PC-9 (cell line): Measurements from ENCODE around the gene SEMG1. TPM values are rescaled to one million over a fixed set of nuclear protein-coding genes. Genes with fewer than 3 reads are reported as not detected.
A peak's percentile ranks its signal among the peaks of the same experiment; 100 is the strongest.

ENCODE experiments used
- BruUV-seq: library from RNA; stranded (reverse); fragments of 400-500 nt; replicated peaks from 2 replicates; lab custom pipeline; 2021; lab: Mats Ljungman, UMichigan
- CTCF ChIA-PET: fragments of 300-600 bp; sonication (Branson Sonifier 250); formaldehyde crosslinking; loops from one replicate; lab custom pipeline; 2022; ENCODE audit warnings: antibody characterized with exemption; lab: Charles Lee
- POLR2A ChIA-PET: fragments of 300-600 bp; sonication (Branson Sonifier 250); formaldehyde crosslinking; loops from one replicate; lab custom pipeline; 2022; ENCODE audit warnings: antibody characterized with exemption; ENCODE audit not compliant: unreplicated experiment; lab: Charles Lee
- DNase-seq, 2 experiments: peaks; one replicate each; pipeline versions ENCODE4 v3.0.0 to v3.0.0-alpha.2; 2015 to 2022; ENCODE audit warnings: mixed read lengths in 1 of 2
- H2AFZ ChIP-seq: fragments of 200-600 bp; sonication (generic); 2 replicates; pipeline ENCODE4 v1.8.1; 2017; ENCODE audit warnings: antibody characterized with exemption
- H3F3A ChIP-seq: fragments of 200-600 bp; sonication (generic); 2 replicates; pipeline ENCODE4 v1.8.1; 2017; ENCODE audit warnings: antibody characterized with exemption, mild to moderate bottlenecking, low read depth; ENCODE audit not compliant: insufficient read depth
- H3K27ac ChIP-seq: fragments of 200-600 bp; sonication (generic); 2 replicates; pipeline ENCODE4 v1.6.1; 2016; ENCODE audit warnings: mixed run types
- H3K27me3 ChIP-seq: fragments of 200-600 bp; sonication (generic); 2 replicates; pipeline ENCODE4 v1.6.1; 2016; ENCODE audit warnings: low read depth, mixed run types; ENCODE audit not compliant: insufficient read depth
- H3K36me3 ChIP-seq: fragments of 200-600 bp; sonication (generic); 2 replicates; pipeline ENCODE4 v1.6.1; 2016; ENCODE audit warnings: low read depth, mixed run types
- H3K4me1 ChIP-seq: fragments of 200-600 bp; sonication (generic); replicated peaks from 2 replicates; pipeline ENCODE4 v1.6.1; 2016; ENCODE audit warnings: mixed run types; ENCODE audit not compliant: insufficient read depth
- H3K4me2 ChIP-seq: fragments of 200-600 bp; sonication (generic); 2 replicates; pipeline ENCODE4 v1.6.1; 2017; ENCODE audit warnings: mixed run types
- H3K4me3 ChIP-seq: fragments of 200-600 bp; sonication (generic); 2 replicates; pipeline ENCODE4 v1.6.1; 2016; ENCODE audit warnings: mixed run types
- H3K79me2 ChIP-seq: fragments of 200-600 bp; sonication (generic); 2 replicates; pipeline ENCODE4 v1.6.1; 2017; ENCODE audit warnings: low read depth, mixed run types
- H3K9me2 ChIP-seq: fragments of 200-600 bp; sonication (generic); 2 replicates; pipeline ENCODE4 v1.8.1; 2017; ENCODE audit warnings: mild to moderate bottlenecking; ENCODE audit not compliant: insufficient read depth
- H3K9me3 ChIP-seq: fragments of 200-600 bp; sonication (generic); 2 replicates; pipeline ENCODE4 v1.8.1; 2016; ENCODE audit warnings: low read depth; ENCODE audit not compliant: insufficient read depth
- H4K20me1 ChIP-seq: fragments of 200-600 bp; sonication (generic); 2 replicates; pipeline ENCODE4 v1.8.1; 2017; ENCODE audit not compliant: insufficient read depth
- EZH2 ChIP-seq: fragments of 200-600 bp; sonication (generic); IDR thresholded peaks from 2 replicates; pipeline ENCODE4 v1.8.0; 2017; ENCODE audit warnings: antibody characterized with exemption, low read depth
- intact Hi-C: fragments of 100-400 bp; cut with micrococcal nuclease; formaldehyde crosslinking; loops from one replicate; pipeline ENCODE4 v1.10.0; 2022; ENCODE audit not compliant: unreplicated experiment
- total RNA-seq: library from RNA; stranded (reverse); gene quantifications from 2 replicates; pipeline ENCODE4 v1.2.3, GENCODE V29; 2021
- TF ChIP-seq, protein P1 (sequence below): fragments of 200-600 bp; sonication (generic); conservative IDR thresholded peaks from 2 replicates; pipeline ENCODE4 v1.6.1; 2017; ENCODE audit warnings: mixed run types, antibody characterized with exemption, mild to moderate bottlenecking, moderate library complexity

SEMG1 gene
- total RNA-seq, 1 experiment from 2014 or later = not detected

- H3K27me3 ChIP-seq = no peaks in the 10 kb centered on the region
- no TSS peak for BruUV-seq
- H3K4me2 ChIP-seq = no peak overlapping the region
- no peaks in the 10 kb centered on the region for H4K20me1 ChIP-seq
- H3K27ac ChIP-seq = no peak overlapping the region
- H3K36me3 ChIP-seq = no peaks in the 10 kb centered on the region
- H3K9me3 ChIP-seq = no peaks in the 10 kb centered on the region
- H3K4me1 ChIP-seq = 0 out of 2 replicates have a peak, but pooled peaks cover 7% of the 10 kb centered on the region
- H3F3A ChIP-seq = no peaks in the 10 kb centered on the region
- CTCF ChIA-PET = no interaction called here
- H3K4me3 ChIP-seq = no peak overlapping the region
- no peak overlapping the region for H2AFZ ChIP-seq
- POLR2A ChIA-PET = interaction anchor here (0.5 kb wide), 1 partner anchor 212 kb away, joined by 12 read pairs; no protein-coding TSS in a partner anchor
- peak in 1 of 2 experiments; percentile 11 for DNase-seq
- H3K79me2 ChIP-seq = no peaks in the 10 kb centered on the region
- no peaks in the 10 kb centered on the region for H3K9me2 ChIP-seq
- no peak for TF ChIP-seq EZH2
- TF ChIP-seq, protein P1, sequence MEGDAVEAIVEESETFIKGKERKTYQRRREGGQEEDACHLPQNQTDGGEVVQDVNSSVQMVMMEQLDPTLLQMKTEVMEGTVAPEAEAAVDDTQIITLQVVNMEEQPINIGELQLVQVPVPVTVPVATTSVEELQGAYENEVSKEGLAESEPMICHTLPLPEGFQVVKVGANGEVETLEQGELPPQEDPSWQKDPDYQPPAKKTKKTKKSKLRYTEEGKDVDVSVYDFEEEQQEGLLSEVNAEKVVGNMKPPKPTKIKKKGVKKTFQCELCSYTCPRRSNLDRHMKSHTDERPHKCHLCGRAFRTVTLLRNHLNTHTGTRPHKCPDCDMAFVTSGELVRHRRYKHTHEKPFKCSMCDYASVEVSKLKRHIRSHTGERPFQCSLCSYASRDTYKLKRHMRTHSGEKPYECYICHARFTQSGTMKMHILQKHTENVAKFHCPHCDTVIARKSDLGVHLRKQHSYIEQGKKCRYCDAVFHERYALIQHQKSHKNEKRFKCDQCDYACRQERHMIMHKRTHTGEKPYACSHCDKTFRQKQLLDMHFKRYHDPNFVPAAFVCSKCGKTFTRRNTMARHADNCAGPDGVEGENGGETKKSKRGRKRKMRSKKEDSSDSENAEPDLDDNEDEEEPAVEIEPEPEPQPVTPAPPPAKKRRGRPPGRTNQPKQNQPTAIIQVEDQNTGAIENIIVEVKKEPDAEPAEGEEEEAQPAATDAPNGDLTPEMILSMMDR = no peak
- intact Hi-C loops = no loop called here
Observed at GRCh38 chr20:45189067-45189609, 17.7 kb upstream of the SEMG1 start.

DNA sequence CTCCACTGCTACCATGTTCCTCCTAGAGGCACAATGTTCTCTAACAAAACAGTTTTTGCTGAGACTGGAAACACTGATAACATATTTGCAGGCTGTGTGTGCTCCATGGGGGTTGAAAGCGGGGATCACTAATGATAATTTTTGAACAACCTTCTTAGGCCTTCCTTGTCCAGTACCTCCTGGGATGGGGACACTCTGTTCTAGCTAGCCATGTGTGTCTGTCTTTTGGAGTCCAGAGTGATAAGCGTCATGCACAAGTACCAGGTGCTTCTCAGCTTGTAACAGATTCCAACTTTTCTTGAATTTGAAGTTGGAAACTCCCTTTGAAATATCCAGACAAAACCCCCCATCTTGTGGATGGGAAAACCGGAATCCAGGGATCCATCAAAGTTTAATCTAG, 17.0 kb upstream of the SEMG1 start:
- peak in 1 of 2 experiments; percentile 20 for DNase-seq
- POLR2A ChIA-PET = interaction anchor here (0.5 kb wide), 1 partner anchor 212 kb away, joined by 12 read pairs; no protein-coding TSS in a partner anchor
- BruUV-seq = no TSS peak
- intact Hi-C loops = no loop called here
- Histone ChIP-seq H3K79me2 (no peaks in the 10 kb centered on the region), H3K27ac (no peak overlapping the region), H3K36me3 (no peaks in the 10 kb centered on the region), H3K9me2 (no peaks in the 10 kb centered on the region), H2AFZ (no peak overlapping the region), H4K20me1 (no peaks in the 10 kb centered on the region), H3K4me2 (no peak overlapping the region), H3K9me3 (no peaks in the 10 kb centered on the region), H3F3A (no peaks in the 10 kb centered on the region), H3K4me1 (0 out of 2 replicates have a peak, but pooled peaks cover 7% of the 10 kb centered on the region), H3K4me3 (no peak overlapping the region), H3K27me3 (no peaks in the 10 kb centered on the region)
- no peak for TF ChIP-seq EZH2
- TF ChIP-seq, protein P1 = no peak
- CTCF ChIA-PET = no interaction called here

- CTCF ChIA-PET = no interaction called here
Observed at GRCh38 chr20:45191926-45192325, 14.9 kb upstream of the SEMG1 start.

More at GRCh38 chr20:45191926-45192325, 14.9 kb upstream of the SEMG1 start:
- no peak overlapping the region for H3K4me3 ChIP-seq
- H2AFZ ChIP-seq = no peak overlapping the region
- BruUV-seq = no TSS peak
- POLR2A ChIA-PET = interaction anchor here (0.6 kb wide), 1 partner anchor 11 kb away, joined by 4 read pairs; no protein-coding TSS in a partner anchor
- H3K9me2 ChIP-seq = no peaks in the 10 kb centered on the region
- H3K27me3 ChIP-seq = no peaks in the 10 kb centered on the region
- H4K20me1 ChIP-seq = no peaks in the 10 kb centered on the region
- no peaks in the 10 kb centered on the region for H3K79me2 ChIP-seq
- TF ChIP-seq, protein P1 = no peak
- TF ChIP-seq EZH2 = no peak
- H3K9me3 ChIP-seq = no peaks in the 10 kb centered on the region
- intact Hi-C loops = no loop called here
- H3F3A ChIP-seq = no peaks in the 10 kb centered on the region
- H3K4me1 ChIP-seq = 0 out of 2 replicates have a peak, but pooled peaks cover 7% of the 10 kb centered on the region
- H3K27ac ChIP-seq = no peak overlapping the region
- H3K4me2 ChIP-seq = no peak overlapping the region
- no peak for DNase-seq
- H3K36me3 ChIP-seq = no peaks in the 10 kb centered on the region
